ENCODE results near the gene LITAFD. TPM values are rescaled to one million over a fixed set of nuclear protein-coding genes. Genes with fewer than 3 reads are reported as not detected.
"Not testable (repeated sequence)": the region's sequence is repeated elsewhere in the genome, so short reads cannot be mapped to it uniquely, and the experiment has no call there.

Gene LITAFD
- total RNA-seq, 1 donor from 2014 or later: not detected

DNA sequence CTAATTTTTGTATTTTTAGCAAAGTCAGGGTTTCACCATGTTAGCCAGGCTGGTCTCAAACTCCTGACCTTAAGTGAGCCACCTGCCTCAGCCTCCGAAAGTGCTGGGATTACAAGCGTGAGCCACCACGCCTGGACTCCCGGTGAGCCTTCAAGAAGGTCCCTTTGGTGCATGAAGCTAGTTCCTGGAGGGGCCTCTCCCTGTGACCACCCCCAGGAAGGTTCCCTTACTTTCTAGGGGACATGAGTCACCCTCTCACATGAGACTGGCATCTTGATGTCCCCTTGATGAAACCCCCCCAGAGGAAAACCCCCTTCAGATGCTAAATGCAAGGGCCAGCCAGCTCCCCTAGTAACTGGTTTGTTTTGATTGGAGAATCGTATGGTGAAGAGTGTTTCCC is 26.2 kb upstream of the LITAFD start:
- no peak for DNase-seq (ENCODE audit: low read depth, low spot score)

DNA sequence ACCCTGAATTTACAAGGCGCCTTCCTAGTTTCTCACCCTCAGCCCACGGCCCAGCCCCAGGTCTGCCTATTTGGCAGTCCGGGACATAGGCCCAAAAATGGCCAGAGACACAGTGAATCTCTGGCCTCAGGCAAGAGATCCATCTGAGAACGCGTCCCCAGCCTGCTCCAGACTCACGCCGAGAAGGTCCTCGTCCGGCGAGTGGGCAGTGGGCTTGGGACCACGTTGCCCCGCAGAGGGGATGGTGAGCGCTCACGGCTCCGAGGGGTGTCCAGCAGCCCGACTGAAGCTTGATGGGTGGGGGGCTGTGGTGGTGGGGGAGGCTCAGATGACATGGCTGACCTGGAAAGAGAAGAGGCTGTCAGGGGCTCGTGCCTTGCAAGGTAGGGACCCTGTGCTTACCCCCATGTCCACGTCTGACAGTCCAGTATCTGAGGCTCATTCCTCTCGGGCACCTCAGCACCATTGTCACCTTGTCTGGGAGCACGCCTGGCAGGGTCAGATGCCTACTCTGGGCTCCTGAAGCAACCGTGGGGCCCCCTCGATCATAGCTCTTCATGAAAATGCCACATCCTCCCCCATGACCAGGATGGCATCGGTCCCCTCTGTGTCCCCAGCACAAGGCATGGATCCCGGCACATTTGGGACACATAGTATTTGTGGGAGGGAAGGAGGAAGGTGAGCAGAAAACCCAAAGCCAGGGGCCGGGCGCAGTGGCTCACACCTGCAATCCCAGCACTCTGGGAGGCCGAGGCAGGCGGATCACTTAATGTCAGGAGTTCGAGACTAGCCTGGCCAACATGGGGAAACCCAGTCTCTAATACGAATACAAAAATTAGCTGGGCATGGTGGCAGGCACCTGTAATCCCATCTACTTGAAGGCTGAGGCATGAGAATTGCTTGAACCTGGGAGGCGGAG is 22.9 kb upstream of the LITAFD start:
- no peak for DNase-seq (ENCODE audit: low read depth, low spot score)

DNA sequence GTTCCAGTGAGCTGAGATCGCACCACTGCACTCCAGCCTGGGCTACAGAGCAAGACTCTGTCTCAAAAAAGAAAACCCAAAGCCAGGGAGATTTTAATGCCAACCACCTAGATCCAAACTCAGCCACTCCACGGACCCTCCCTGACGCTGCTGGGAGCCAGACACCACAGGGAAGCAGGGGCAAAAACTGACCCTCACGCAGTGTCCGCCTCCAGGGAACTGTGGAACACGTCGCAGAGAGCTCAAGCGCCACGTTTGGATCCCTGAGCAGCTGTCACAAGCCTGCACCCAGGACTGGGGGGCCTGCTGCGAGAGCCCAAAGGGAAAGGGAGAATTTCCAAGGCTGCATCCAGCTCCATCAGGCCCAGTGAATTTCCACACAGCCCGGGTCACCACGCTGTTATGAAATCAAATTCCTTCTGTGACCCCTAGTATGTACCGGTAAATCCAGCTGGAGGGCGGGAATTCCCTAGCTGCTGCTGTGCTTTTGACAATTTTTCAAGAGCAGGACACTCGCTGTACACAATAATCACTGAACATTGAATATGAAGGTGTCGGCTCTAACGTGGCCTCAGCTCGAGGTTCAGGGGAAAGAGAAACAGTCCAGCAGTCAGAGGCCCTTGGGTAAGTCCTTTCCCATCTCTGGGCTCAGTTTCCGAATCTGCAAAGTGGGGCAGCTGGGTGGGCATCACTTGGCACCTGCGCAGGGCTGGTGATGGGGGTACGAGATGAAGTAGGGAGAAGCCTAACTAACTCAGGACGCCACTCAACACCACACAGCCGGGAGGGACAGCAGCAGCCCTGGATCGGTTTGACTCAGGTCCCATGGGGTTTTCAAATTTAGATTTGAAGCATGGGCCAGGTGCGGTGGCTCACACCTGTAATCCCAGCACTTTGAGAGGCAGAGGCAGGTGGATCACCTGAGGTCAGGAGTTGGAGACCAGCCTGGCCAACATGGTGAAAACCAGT is 22.0 kb upstream of the LITAFD start:
- no peak for DNase-seq (ENCODE audit: low read depth, low spot score)

- DNase-seq (ENCODE audit: low read depth, low spot score): no peak
These were observed 20.4 kb upstream of the LITAFD start for GRCh38 chr16:8861563-8862308.

- no peak for DNase-seq (ENCODE audit: low read depth, low spot score)
These were observed 19.6 kb upstream of the LITAFD start for GRCh38 chr16:8862309-8863130.

DNA sequence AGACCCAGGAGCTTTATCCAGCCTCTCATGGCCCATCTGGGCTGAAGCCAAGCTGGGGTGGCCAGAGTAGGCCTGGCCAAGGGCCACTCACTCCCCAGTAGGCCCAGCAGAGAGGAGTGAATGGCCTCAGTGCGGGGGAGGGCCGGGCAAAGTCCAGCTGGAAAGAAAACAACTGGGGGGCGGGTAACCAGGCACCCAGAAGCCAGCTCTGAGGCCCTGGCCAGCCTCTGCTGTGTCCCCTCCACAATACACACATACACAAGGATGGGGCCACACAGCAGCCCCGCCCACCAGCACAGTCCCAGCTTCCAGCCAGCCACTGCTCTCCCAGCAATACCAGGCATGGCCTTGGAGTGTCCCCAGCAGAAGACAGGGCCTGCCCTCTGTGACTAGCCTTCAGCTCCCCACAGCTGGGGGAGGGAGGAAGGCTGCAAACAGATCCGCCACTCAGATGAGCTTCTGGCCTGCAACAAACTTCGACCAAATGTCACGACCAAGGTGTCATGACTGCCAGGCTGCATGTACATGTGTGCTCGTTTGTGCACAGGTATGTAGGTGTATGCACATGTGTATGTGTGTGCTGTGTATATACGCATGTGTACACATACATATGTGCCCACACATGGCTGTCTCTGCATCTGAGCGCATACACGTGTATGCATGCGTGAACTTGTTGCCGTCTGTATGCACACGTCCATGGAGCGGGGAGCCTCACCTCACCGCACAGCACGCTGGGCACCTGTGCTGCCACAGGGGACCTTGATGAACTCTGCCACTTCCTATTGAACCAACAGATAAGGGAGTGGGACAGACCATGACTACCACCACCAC is 18.3 kb upstream of the LITAFD start:
- no peak for DNase-seq (ENCODE audit: low read depth, low spot score)

DNA sequence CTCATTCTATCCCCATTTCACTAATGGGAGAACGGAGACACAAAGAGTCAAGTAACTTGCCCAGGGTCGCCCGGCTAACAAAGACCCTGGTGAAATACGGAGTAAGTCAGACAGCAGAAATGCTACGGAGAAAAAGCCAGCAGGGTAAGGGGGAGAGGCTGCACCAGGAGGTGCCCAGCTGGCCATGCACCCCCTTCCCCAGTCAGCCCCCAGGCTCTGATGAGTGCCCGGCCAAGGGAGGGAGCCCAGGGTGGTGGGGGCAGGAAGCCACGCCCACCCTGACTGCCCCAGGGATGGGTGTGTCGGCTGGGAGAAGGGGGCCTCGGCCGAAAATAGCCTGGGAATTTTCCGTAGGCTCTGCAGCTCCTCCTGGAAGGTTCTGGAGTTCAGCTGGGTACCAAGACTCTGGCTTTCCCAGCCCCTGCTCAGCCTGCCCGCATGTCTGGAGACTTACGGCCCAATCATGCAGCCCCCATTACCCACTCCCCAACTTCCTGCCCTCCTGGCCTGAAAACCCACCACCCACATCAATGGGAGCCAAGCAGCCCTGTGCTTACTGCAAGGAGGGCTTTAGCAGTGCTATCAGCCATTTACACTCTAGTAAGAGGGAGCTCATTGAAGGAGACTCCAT is 17.6 kb upstream of the LITAFD start:
- DNase-seq (ENCODE audit: low read depth, low spot score): no peak

GRCh38 chr16:8865145-8865882 is 16.8 kb upstream of the LITAFD start:
- DNase-seq (ENCODE audit: low read depth, low spot score): no peak

DNA sequence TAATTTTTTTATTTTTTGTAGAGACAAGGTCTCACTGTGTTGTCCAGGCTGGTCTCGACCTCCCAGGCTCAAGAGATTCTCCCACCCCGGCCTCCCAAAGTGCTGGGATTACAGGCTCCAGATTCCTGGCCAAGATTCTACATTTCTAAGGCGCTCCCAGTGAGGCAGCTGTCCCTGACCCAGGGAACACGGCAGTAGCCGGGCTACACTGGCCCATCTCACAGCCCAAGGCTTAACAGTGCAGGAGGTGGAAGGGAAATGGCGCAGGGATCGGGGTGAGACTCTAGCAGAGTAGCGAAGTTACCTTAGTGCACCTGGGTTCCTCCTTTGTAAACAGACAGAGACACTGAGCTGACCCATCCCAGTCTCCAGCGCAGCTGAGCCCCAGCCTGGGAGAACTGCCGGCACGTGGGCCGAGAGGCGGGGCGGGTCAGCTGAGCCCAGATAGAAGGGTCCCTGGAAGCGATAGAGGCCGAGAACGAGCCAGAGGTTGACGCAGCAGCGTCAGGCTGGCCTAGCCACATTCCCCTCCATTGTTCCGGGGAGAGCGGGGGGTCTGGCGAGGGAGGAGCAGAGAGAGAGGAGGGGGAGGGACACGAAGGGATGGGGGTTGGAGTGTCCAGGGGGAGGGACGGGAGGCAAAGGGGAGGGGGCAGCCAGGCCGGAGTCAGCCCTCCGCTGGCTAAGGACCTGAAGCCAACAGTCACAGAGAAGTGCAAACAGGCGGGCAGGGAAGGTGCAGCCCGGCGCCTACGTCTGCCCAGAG is 15.8 kb upstream of the LITAFD start:
- no peak for DNase-seq (ENCODE audit: low read depth, low spot score)

DNA sequence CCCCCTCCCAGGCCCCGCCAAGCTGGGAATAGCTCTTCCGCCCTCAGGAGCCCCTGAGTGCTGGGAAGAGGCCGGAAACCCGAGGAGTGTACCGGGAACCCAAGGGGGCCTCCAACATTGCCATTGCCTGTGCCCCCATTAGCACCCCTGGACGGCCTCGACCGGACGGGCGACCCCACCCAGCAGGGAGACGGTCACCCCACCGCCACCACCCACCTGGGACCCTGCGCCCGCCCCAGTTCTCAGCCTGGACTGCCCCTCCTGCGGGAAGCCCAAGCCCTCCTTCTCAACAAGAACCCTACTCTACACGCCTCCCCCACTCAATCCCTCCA is 15.3 kb upstream of the LITAFD start:
- no peak for DNase-seq (ENCODE audit: low read depth, low spot score)

- no peak for DNase-seq (ENCODE audit: low read depth, low spot score)
These were observed 14.8 kb upstream of the LITAFD start for GRCh38 chr16:8867216-8867931.

DNA sequence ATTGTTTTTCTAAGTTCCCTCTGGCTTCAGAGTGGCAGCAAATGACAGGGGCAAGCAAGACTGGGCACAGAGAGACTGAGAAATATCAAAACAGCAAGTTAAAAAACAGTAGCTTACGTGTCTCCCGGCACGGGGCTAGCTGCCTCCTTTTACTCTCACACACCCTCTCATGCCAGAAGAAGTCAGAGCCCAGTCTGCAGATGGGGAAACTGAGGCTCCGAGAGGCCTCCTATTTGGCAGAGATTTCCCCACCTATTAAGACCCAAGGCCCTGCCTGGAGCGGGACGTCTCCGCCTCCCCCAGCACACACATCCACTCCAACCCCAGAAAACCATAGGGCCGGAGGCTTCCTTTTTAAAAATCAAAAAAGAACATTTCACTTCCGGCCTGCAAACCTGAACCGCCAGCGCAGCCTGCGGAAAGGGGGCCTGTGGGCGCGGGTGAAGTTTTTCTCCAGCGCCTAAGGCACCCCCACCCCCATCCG is 14.2 kb upstream of the LITAFD start:
- DNase-seq (ENCODE audit: low read depth, low spot score): no peak

GRCh38 chr16:8868416-8869211 is 13.5 kb upstream of the LITAFD start, which contains the start of gene CARHSP1:
CARHSP1 (minus strand) TSS chr16:8869006; CDS start chr16:8859328, 9,678 bp downstream.
- DNase-seq (ENCODE audit: low read depth, low spot score): peak; percentile 55

- DNase-seq (ENCODE audit: low read depth, low spot score): no peak
These were observed 12.8 kb upstream of the LITAFD start for GRCh38 chr16:8869212-8869987.

- not testable (repeated sequence) for DNase-seq (ENCODE audit: low read depth, low spot score)
These were observed 12.2 kb upstream of the LITAFD start for GRCh38 chr16:8869988-8870241.

GRCh38 chr16:8872071-8872470 is 10.1 kb upstream of the LITAFD start:
- no peak for DNase-seq (ENCODE audit: low read depth, low spot score)
